Activated naive CD8-positive, alpha-beta T cell (primary cell): ENCODE measurements around the gene CRACR2B.

ENCODE experiments used
- H3K27ac Mint-ChIP-seq: one replicate; pipeline ENCODE4 v1.8.0; 2021; ENCODE audit warnings: mixed read lengths
- H3K27me3 Mint-ChIP-seq: one replicate; pipeline ENCODE4 v1.8.0; 2021; ENCODE audit warnings: mixed read lengths
- H3K36me3 Mint-ChIP-seq: one replicate; pipeline ENCODE4 v1.8.0; 2021; ENCODE audit warnings: mixed read lengths
- H3K4me1 Mint-ChIP-seq: one replicate; pipeline ENCODE4 v1.8.0; 2021; ENCODE audit warnings: low read depth, mixed read lengths
- H3K4me3 Mint-ChIP-seq: one replicate; pipeline ENCODE4 v1.8.0; 2021; ENCODE audit warnings: mild to moderate bottlenecking, mixed read lengths
- H3K9me3 Mint-ChIP-seq: one replicate; pipeline ENCODE4 v1.8.0; 2021; ENCODE audit warnings: low read depth, mixed read lengths

The CRACR2B gene

GRCh38 chr11:813456-814096 lies 14.1 kb upstream of the CRACR2B start:
- H3K27ac Mint-ChIP-seq: peak overlapping the region; percentile 11

GRCh38 chr11:815675-816432 lies 11.9 kb upstream of the CRACR2B start:
- H3K4me1 Mint-ChIP-seq: peaks cover 23% of the 10 kb centered on the region
- H3K9me3 Mint-ChIP-seq: no peaks in the 10 kb centered on the region
- H3K27me3 Mint-ChIP-seq: no peaks in the 10 kb centered on the region
- H3K4me3 Mint-ChIP-seq: no peak overlapping the region
- H3K36me3 Mint-ChIP-seq: peaks cover 5% of the 10 kb centered on the region
- no peak overlapping the region for H3K27ac Mint-ChIP-seq

More at GRCh38 chr11:813456-814096, 14.1 kb upstream of the CRACR2B start:
- no peaks in the 10 kb centered on the region for H3K9me3 Mint-ChIP-seq
- peak overlapping the region; percentile 46 for H3K4me3 Mint-ChIP-seq
- H3K4me1 Mint-ChIP-seq: peaks cover 24% of the 10 kb centered on the region
- no peaks in the 10 kb centered on the region for H3K27me3 Mint-ChIP-seq
- H3K36me3 Mint-ChIP-seq: peaks cover 5% of the 10 kb centered on the region

- no peaks in the 10 kb centered on the region for H3K27me3 Mint-ChIP-seq
- H3K27ac Mint-ChIP-seq: no peak overlapping the region
- no peaks in the 10 kb centered on the region for H3K36me3 Mint-ChIP-seq
- H3K4me1 Mint-ChIP-seq: peaks cover 22% of the 10 kb centered on the region
- no peaks in the 10 kb centered on the region for H3K9me3 Mint-ChIP-seq
- no peak overlapping the region for H3K4me3 Mint-ChIP-seq
These were observed 11.3 kb upstream of the CRACR2B start for GRCh38 chr11:816433-816779.

DNA sequence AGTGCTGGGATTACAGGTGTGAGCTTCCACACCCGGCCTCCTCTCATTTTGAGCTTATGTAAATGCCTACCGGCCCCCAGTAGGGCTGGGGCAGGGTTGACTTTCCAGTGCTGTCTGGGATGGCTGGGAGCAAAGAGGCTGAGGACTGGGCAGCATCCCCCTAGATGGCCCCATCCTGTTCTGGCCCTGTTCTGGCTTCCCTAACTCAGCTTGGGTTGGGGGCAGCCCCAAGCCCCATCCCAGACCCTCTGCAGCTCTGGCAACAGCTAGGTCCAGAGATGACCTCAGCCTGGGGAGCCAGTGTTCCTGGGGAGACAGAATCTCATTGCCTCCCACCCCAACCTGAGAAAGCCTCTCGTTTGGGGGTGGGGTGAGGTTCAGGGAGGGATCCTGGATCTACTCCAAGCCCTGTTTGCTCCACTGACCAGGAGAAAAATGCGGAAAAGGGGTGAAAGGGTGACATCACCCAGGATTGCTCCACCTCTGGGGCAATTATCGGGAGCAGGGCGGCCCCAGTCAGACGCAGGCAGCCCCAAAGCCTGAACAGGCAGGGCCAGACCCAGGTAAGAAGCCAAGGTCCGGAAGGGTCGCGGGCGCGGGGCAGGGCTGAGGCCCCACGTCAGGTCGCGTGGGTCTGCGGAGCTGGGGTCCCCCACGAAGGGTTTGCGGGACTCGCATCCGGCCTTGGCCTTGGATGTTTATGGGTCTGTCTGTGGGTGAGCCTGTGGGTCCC lies 9.2 kb upstream of the CRACR2B start, which contains the start of gene PNPLA2:
Gene PNPLA2, plus strand, starts transcription at position 519 of the 733 bp plus-strand sequence. CDS start 805 bp downstream, outside the sequence.
- H3K9me3 Mint-ChIP-seq: no peaks in the 10 kb centered on the region
- no peak within 1 kb of the TSS for H3K27ac Mint-ChIP-seq
- no peaks in the 10 kb centered on the region for H3K36me3 Mint-ChIP-seq
- H3K4me3 Mint-ChIP-seq: peak within 1 kb of the TSS; percentile 76
- peaks cover 10% of the 10 kb centered on the region for H3K4me1 Mint-ChIP-seq
- no peaks in the 10 kb centered on the region for H3K27me3 Mint-ChIP-seq

GRCh38 chr11:819129-819931 lies 8.4 kb upstream of the CRACR2B start:
- Mint-ChIP-seq H3K36me3 (no peaks in the 10 kb centered on the region), H3K27me3 (no peaks in the 10 kb centered on the region), H3K27ac (no peak overlapping the region), H3K4me1 (peaks cover 10% of the 10 kb centered on the region), H3K4me3 (peak overlapping the region; percentile 49), H3K9me3 (no peaks in the 10 kb centered on the region)

DNA sequence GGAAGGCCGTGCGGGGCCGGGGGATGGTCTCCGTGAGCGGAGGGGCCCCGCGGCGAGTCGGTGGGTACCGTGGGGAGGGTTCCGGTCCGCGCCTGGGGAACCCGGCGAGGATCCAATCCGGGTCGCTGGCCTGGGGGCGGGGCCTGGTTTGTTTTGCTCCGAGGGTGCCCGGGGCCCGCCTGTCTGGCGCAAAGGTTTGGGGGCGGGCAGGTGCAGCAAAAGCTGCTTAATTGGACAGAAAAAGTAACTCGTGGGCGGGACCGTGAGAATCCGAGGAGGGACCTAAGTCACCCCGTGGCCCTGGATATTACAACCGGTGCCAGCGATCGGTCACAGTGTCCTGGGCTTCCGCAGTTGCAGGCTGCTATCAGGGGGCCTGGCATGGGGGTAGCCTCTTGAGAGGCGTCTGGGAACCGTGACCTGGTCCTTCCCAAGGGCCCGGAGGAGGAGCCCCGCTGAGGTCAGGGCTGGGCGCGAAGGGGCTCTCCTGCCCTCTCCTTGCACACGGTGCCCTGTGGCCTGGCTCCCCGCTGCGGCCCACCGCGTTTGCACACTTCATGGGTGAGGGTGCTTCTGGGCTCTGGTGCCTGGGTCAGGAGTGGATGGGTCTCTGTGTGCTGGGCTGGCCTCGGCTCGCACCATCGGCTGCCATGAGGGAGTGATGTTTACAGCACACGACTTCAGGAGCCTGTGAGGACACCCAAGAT lies 7.6 kb upstream of the CRACR2B start:
- no peaks in the 10 kb centered on the region for H3K9me3 Mint-ChIP-seq
- H3K27me3 Mint-ChIP-seq: no peaks in the 10 kb centered on the region
- H3K4me3 Mint-ChIP-seq: peak overlapping the region; percentile 83
- no peaks in the 10 kb centered on the region for H3K36me3 Mint-ChIP-seq
- peak overlapping the region; percentile 76 for H3K27ac Mint-ChIP-seq
- peaks cover 10% of the 10 kb centered on the region for H3K4me1 Mint-ChIP-seq

GRCh38 chr11:820655-821511 lies 6.8 kb upstream of the CRACR2B start:
- no peaks in the 10 kb centered on the region for H3K36me3 Mint-ChIP-seq
- no peaks in the 10 kb centered on the region for H3K27me3 Mint-ChIP-seq
- H3K27ac Mint-ChIP-seq: no peak overlapping the region
- peak overlapping the region; percentile 83 for H3K4me3 Mint-ChIP-seq
- no peaks in the 10 kb centered on the region for H3K9me3 Mint-ChIP-seq
- H3K4me1 Mint-ChIP-seq: peaks cover 10% of the 10 kb centered on the region

DNA sequence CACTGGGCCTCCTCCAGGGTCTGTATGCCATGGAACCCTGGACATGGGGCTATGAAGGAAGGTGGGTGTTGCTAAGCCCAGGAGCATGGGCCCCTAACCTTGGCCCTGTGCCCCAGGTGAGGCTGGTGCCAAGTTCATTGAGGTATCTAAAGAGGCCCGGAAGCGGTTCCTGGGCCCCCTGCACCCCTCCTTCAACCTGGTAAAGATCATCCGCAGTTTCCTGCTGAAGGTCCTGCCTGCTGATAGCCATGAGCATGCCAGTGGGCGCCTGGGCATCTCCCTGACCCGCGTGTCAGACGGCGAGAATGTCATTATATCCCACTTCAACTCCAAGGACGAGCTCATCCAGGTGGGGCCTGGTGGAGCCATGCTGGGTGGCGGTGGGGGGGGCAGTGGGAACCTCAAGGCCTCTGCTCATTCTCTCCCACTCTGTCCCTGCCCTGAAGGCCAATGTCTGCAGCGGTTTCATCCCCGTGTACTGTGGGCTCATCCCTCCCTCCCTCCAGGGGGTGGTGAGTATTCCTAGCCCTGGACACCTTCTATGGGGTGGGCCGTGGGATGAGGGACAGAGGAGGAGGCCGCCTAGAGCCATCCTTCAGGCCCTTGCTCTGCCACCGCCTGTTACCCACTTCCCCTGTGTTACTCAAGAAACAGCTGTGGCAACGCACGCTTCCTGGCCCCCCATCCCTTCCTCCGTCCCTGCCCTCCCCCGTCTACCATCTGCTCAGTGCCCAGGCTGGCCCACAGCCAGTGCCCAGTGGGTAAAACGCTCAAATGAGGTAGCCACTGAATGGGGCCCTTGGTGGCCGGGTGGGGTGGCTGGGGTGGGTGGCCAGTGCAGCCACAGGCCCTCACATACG lies 6.0 kb upstream of the CRACR2B start:
- Mint-ChIP-seq H3K27me3 (no peaks in the 10 kb centered on the region), H3K27ac (no peak overlapping the region), H3K9me3 (no peaks in the 10 kb centered on the region), H3K36me3 (no peaks in the 10 kb centered on the region), H3K4me1 (peaks cover 14% of the 10 kb centered on the region), H3K4me3 (peak overlapping the region; percentile 30)

GRCh38 chr11:823441-824291 lies 4.1 kb upstream of the CRACR2B start:
- no peak overlapping the region for H3K4me3 Mint-ChIP-seq

DNA sequence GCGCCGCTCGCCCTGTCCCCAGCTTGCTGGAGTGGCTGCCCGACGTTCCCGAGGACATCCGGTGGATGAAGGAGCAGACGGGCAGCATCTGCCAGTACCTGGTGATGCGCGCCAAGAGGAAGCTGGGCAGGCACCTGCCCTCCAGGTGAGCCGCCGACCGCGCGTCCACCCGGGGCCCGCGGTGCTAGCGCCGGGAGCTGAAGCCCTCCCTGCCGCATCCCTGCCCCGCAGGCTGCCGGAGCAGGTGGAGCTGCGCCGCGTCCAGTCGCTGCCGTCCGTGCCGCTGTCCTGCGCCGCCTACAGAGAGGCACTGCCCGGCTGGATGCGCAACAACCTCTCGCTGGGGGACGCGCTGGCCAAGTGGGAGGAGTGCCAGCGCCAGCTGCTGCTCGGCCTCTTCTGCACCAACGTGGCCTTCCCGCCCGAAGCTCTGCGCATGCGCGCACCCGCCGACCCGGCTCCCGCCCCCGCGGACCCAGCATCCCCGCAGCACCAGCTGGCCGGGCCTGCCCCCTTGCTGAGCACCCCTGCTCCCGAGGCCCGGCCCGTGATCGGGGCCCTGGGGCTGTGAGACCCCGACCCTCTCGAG lies 3.3 kb upstream of the CRACR2B start:
- Mint-ChIP-seq H3K4me3 (no peak overlapping the region), H3K9me3 (no peaks in the 10 kb centered on the region), H3K27me3 (peaks cover 2% of the 10 kb centered on the region), H3K36me3 (no peaks in the 10 kb centered on the region), H3K27ac (no peak overlapping the region), H3K4me1 (peaks cover 25% of the 10 kb centered on the region)

More at GRCh38 chr11:823441-824291, 4.1 kb upstream of the CRACR2B start:
- Mint-ChIP-seq H3K27me3 (peaks cover 2% of the 10 kb centered on the region), H3K9me3 (no peaks in the 10 kb centered on the region), H3K36me3 (no peaks in the 10 kb centered on the region), H3K27ac (no peak overlapping the region), H3K4me1 (peaks cover 19% of the 10 kb centered on the region)

DNA sequence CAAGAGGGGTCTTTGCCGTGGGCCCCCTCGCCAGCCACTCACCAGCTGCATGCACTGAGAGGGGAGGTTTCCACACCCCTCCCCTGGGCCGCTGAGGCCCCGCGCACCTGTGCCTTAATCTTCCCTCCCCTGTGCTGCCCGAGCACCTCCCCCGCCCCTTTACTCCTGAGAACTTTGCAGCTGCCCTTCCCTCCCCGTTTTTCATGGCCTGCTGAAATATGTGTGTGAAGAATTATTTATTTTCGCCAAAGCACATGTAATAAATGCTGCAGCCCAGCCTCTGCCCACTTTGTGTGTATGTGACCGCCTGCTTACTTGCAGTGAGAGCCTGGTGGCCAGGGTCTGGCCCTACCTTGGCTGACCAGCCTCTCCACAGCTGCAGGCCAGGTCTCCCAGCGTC lies 2.8 kb upstream of the CRACR2B start:
- Mint-ChIP-seq H3K27me3 (peaks cover 2% of the 10 kb centered on the region), H3K36me3 (no peaks in the 10 kb centered on the region), H3K9me3 (no peaks in the 10 kb centered on the region), H3K4me3 (no peak overlapping the region), H3K27ac (no peak overlapping the region), H3K4me1 (peaks cover 28% of the 10 kb centered on the region)
